K562 treated with DMSO at 1 percent for 4 hours (cell line): ENCODE data around the gene ADAMTS13. TPM values are rescaled to one million over a fixed set of nuclear protein-coding genes. Genes with fewer than 3 reads are reported as not detected.

Experiments used
- total RNA-seq: library from RNA; unstranded; fragments of 300-600 nt; gene quantifications from 2 replicates; pipeline ENCODE4 v1.2.3, GENCODE V29; 2022; ENCODE audit not compliant: insufficient read depth

ADAMTS13 gene
- 0.27 and 0.28 TPM in 2 replicates for total RNA-seq

GRCh38 chr9:133421615-133422542 lies at the start of gene ADAMTS13:
Gene ADAMTS13 (plus strand): TSS chr9:133422367. CDS start chr9:133422444, 77 bp downstream.

GRCh38 chr9:133375724-133376654 lies 46.2 kb upstream of the ADAMTS13 start, which contains the start of the genes STKLD1 and SURF4:
Gene STKLD1 (plus strand): TSS chr9:133376366. CDS start chr9:133376474, 108 bp downstream.
Gene SURF4 (minus strand): TSS chr9:133376060. CDS start chr9:133375969, 91 bp downstream.

GRCh38 chr9:133417541-133418461 lies 4.4 kb upstream of the ADAMTS13 start, which contains the start of gene REXO4:
Gene REXO4 (minus strand): TSS chr9:133418010. CDS start chr9:133417844, 166 bp downstream.

GRCh38 chr9:133459476-133460404 lies 37.6 kb downstream of the ADAMTS13 start, which contains the start of gene CACFD1:
Gene CACFD1 (plus strand): TSS chr9:133459978. CDS start chr9:133460067, 89 bp downstream.

GRCh38 chr9:133478851-133479711 lies 56.9 kb downstream of the ADAMTS13 start, which contains the start of gene SLC2A6:
Gene SLC2A6 (minus strand): TSS chr9:133479099. CDS start chr9:133479059, 40 bp downstream.

Other genes with a start within 250 kb of the ADAMTS13 start
- gene OBP2B, start 213.1 kb upstream of the ADAMTS13 start, total RNA-seq, result not detected in 2 replicates
- gene ABO, start 147.2 kb upstream of the ADAMTS13 start, total RNA-seq, result 7.3 and 10.5 TPM in 2 replicates
- 14.3 and 14.4 TPM in 2 replicates for gene SURF6, start 86.2 kb upstream of the ADAMTS13 start, total RNA-seq
- 13.5 and 17.6 TPM in 2 replicates for gene MED22, start 74.2 kb upstream of the ADAMTS13 start, total RNA-seq
- 6,168 and 6,240 TPM in 2 replicates for gene RPL7A, start 74.1 kb upstream of the ADAMTS13 start, total RNA-seq
- gene SURF1, start 65.9 kb upstream of the ADAMTS13 start, total RNA-seq, result 33.0 and 52.8 TPM in 2 replicates
- gene SURF2, start 65.8 kb upstream of the ADAMTS13 start, total RNA-seq, result 45.7 and 49.1 TPM in 2 replicates
- 187 and 219 TPM in 2 replicates for gene SURF4, start 46.3 kb upstream of the ADAMTS13 start, total RNA-seq
- 1.4 TPM in 1 of 2 replicates, not detected in the other for gene STKLD1, start 46.0 kb upstream of the ADAMTS13 start, total RNA-seq
- 22.5 and 25.7 TPM in 2 replicates for gene REXO4, start 4.4 kb upstream of the ADAMTS13 start, total RNA-seq
- gene CACFD1, start 37.6 kb downstream of the ADAMTS13 start, total RNA-seq, result 6.7 and 7.5 TPM in 2 replicates
- not detected in 2 replicates for gene SLC2A6, start 56.7 kb downstream of the ADAMTS13 start, total RNA-seq
- not detected in 2 replicates for gene MYMK, start 102.6 kb downstream of the ADAMTS13 start, total RNA-seq
- gene ADAMTSL2, start 112.3 kb downstream of the ADAMTS13 start, total RNA-seq, result not detected in 2 replicates
- not detected in 2 replicates for gene FAM163B, start 187.0 kb downstream of the ADAMTS13 start, total RNA-seq
- gene DBH, start 214.0 kb downstream of the ADAMTS13 start, total RNA-seq, result not detected in 2 replicates